A549 treated with RU486 at 1 μM for 4 hours (cell line): ENCODE results near the gene KHSRP. TPM values are rescaled to one million over a fixed set of nuclear protein-coding genes. Genes with fewer than 3 reads are reported as not detected.

Experiments used
- total RNA-seq: library from RNA; stranded (reverse); fragments of 200-300 nt; extraction: Qiagen RNA extraction; gene quantifications from 5 replicates; pipeline ENCODE4 v1.2.3, GENCODE V29; 2022; ENCODE audit warnings: low read depth

Gene KHSRP
- total RNA-seq: 194 to 229 TPM (median 198 TPM) in 5 replicates

DNA sequence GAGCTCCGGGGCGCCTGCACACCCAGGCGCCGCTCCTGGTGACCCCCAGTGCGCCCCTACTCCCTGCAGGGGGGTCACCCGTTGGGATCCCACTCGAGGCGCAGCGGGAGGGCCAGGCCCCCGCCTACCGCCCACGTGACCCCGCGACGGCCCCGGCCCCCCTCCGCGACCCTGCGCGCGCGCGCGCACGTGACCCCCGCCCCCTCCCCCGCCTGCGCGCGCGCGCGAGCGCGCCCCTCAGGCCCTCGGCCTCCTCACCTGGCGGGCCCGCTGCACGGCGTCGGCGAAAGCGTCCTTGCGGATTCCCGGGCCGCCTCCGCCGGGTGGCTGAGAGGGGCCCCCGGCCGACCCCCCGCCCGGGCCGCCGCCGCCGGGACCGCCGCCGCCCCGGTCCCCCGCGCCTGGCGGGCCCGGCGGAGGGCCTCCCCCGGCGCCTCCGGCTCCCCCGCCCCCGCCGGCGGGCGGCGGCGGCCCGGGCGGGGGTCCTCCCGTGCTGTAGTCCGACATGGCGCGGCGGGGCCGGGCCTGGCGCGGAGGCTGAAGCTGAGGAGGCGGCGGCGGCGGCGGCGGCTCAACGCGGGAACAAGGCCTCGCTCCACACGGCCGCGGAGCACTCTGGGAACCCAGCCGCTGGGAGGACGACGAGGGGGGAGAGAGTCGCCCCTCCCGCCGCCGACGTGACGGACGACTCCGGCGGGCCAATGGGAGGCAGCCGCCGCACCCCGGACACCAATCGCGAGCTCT, at the start of gene KHSRP:
Gene KHSRP, minus strand, starts transcription at position 617 of the 744 bp plus-strand sequence. Its CDS starts 110 bp downstream, at position 507.

DNA sequence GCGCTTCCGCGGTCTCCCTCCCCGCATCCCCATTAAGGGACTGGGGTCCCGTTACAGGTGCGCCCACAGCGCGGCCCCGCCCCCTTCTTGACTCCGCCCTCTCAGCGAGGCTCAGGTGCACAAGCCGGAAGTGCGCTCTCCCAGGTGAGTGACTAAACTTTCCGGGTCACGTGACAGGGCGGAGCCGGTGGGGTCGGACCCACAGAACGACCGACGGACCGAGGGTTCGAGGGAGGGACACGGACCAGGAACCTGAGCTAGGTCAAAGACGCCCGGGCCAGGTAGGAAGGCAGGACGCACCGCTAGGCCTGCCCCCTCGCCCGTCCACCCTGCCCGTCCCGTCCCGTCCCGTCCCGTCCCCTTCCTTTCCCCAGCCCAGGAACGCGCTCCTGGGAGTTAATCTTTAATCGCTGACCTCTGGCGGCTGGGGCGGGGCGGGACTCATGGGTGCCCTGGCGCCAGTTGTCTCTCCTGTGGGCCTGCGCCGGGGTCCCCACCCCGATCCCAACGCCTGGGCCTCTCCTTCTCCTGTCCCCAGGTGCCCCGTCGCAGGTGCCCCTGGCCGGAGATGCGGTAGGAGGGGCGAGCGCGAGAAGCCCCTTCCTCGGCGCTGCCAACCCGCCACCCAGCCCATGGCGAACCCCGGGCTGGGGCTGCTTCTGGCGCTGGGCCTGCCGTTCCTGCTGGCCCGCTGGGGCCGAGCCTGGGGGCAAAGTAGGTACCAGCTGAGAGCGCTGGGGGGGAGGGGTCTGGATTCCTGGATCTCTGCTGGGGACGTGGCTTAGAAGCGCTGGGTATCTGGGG, 39.7 kb upstream of the KHSRP start, which contains the start of gene CRB3:
Gene CRB3, plus strand, starts transcription at position 202 of the 804 bp plus-strand sequence. Its CDS starts 431 bp downstream, at position 633.

DNA sequence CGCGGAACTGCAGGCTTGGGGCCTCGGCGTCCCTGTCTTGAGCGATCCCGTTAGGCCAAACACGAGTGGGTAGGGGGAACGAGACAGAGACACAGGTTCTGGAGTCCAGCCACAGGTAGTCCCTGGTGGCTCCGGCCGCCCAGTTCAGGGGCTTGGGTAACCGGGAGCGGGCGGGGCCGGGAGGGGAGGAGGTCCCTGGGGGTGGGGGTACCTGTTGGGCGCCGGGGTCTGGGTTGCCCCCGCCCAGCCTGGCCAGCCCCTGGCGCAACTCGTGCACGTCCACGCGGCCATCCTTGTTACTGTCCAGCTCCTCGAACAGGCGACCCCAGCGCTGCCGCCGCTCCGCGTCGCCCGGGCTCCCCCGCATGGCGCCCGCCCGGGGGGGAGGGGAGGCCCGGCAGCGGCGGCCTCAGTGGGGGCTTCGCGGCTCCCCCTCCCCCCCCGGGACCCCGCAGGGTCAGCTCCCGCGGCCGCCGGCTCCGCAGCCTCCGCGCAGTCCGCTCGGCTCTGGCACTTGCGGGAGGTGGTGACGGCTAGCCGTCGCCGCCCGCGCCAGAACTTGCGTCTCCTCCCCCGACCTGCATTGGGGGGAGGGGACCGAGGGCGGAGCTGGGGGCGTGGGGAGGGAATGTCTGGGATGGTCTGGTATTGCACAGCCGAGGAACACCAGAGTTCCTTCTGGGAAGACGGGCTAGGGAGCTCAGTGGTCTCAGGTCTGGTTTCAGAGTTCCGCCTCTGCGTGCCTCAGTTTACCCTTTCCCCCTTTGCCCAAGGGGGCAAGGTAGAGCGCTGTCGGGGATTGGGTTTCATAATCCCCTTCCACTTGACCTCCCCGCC, 34.9 kb upstream of the KHSRP start, which contains the start of gene SLC25A23:
Gene SLC25A23, minus strand, starts transcription at position 531 of the 837 bp plus-strand sequence. Its CDS starts 164 bp downstream, at position 367.

GRCh38 chr19:6433663-6434062, 9.1 kb upstream of the KHSRP start, which contains the start of gene SLC25A41:
SLC25A41 (minus strand) TSS chr19:6433763; CDS start chr19:6433693, 70 bp downstream.

DNA sequence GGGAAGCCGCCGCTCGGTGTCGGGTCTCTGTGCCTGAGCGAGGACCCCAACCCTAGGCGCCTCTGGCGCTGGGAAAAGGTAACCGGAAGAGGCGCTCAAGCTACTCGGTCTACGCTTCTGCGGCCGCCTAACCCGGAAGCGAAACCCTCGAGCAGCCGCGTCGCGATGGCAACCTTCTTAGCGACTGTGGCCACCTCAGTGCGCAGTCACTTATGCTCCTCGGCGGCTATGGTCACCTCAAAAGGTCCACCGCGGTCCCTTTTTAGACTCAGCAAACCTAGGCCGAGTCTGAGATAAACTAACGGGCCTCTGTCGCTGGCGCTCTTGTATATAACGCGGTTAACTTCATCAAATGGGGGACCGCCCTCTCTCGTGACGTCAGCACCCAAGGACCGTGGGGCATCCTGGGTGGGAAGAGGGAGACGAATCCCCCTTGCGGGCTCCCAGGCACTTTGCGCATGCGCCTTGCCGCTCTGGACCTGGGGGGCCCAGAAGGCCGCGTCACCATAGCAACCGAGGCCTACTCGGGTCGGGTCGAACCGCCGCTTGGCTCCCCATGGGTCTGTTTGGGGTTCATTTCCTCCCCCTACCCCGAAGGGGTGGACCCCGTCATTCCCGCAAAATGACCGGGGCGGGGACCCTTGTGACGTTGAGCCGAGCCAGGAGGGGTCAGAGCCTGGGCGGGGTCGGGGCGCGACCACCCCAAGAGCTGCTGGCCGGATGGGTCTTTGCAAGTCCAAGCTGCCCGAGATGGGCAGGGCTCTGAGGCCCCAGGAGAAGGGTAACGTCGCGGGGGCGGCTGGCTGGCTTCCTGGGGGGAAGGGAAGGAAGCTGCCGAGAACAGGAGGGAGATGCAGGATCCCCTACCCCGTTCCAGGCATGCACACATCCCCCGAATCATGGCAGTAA, 31.3 kb downstream of the KHSRP start, which contains the start of gene GTF2F1:
Gene GTF2F1, minus strand, starts transcription at position 91 of the 909 bp plus-strand sequence. CDS start 169 bp downstream, outside the sequence.

GRCh38 chr19:6375411-6376010, 49.1 kb downstream of the KHSRP start, which contains the start of gene PSPN:
PSPN (minus strand) TSS chr19:6375933; CDS start chr19:6375849, 84 bp downstream.

GRCh38 chr19:6372594-6373095, 52.0 kb downstream of the KHSRP start, which contains the start of gene ALKBH7:
ALKBH7 (plus strand) TSS chr19:6372794; CDS start chr19:6372821, 27 bp downstream.

Other genes with a start within 250 kb of the KHSRP start
- gene MLLT1, start 144.8 kb downstream of the KHSRP start, total RNA-seq: 16.2 to 20.2 TPM (median 20.0 TPM) in 5 replicates
- not detected in 5 replicates for gene ACER1, start 91.2 kb downstream of the KHSRP start, total RNA-seq
- 45.1 to 87.6 TPM (median 69.7 TPM) in 5 replicates for gene CLPP, start 63.3 kb downstream of the KHSRP start, total RNA-seq
- gene ALKBH7, start 52.0 kb downstream of the KHSRP start, total RNA-seq: 16.0 to 39.2 TPM (median 33.4 TPM) in 5 replicates
- gene PSPN, start 48.9 kb downstream of the KHSRP start, total RNA-seq: 0.48 to 1.7 TPM (median 0.85 TPM) in 5 replicates
- gene GTF2F1, start 31.6 kb downstream of the KHSRP start, total RNA-seq: 57.5 to 64.9 TPM (median 60.3 TPM) in 5 replicates
- 0.06 to 0.24 TPM (median 0.16 TPM) in 3 of 5 replicates, not detected in the others for gene SLC25A41, start 9.0 kb upstream of the KHSRP start, total RNA-seq
- 16.1 to 21.5 TPM (median 19.3 TPM) in 5 replicates for gene SLC25A23, start 35.0 kb upstream of the KHSRP start, total RNA-seq
- 3.5 to 5.9 TPM (median 5.0 TPM) in 5 replicates for gene CRB3, start 39.5 kb upstream of the KHSRP start, total RNA-seq
- 0.12 to 0.39 TPM (median 0.30 TPM) in 5 replicates for gene DENND1C, start 57.0 kb upstream of the KHSRP start, total RNA-seq
- 4.9 to 6.8 TPM (median 6.2 TPM) in 5 replicates for gene TUBB4A, start 77.5 kb upstream of the KHSRP start, total RNA-seq
- 4.7 to 8.9 TPM (median 7.0 TPM) in 5 replicates for gene TNFSF9, start 106.2 kb upstream of the KHSRP start, total RNA-seq
- 13.5 to 28.3 TPM (median 24.8 TPM) in 5 replicates for gene CD70, start 166.3 kb upstream of the KHSRP start, total RNA-seq
- 0.05 to 0.13 TPM (median 0.07 TPM) in 4 of 5 replicates, not detected in the other for gene TNFSF14, start 245.3 kb upstream of the KHSRP start, total RNA-seq